ENCODE measurements around the gene BORCS5.

Gene BORCS5

DNA sequence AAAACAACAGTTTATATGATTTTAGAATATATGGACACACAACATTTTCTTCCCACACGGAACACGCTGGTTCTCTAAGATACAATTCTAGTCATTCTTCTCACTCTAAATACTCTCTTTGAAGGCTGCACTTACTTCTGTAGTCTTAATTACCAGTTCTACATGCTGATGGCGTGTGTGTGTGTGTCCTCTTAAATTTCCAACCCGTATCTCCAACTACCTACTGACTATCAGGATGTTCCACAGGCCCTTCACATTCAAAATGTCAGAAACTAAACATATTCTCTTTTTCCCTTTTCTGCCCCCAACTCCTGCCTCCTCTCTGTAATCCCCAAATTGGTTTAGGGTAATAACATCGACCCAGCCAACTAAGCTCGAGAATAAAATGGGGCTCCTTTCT is 130.6 kb downstream of the BORCS5 start:
- no peaks in the 10 kb centered on the region for H3K4me1 ChIP-seq (ENCODE audit: control insufficient read depth in 1 of 2, insufficient read depth in 2 of 2, low read length in 2 of 2)
- no peak overlapping the region for H2BK120ac ChIP-seq (ENCODE audit: insufficient read depth, low read length, poor library complexity)
- WGBS (ENCODE audit: extremely low coverage, insufficient coverage, insufficient read length): no CpG with 5 or more reads among the region's 6 CpGs

DNA sequence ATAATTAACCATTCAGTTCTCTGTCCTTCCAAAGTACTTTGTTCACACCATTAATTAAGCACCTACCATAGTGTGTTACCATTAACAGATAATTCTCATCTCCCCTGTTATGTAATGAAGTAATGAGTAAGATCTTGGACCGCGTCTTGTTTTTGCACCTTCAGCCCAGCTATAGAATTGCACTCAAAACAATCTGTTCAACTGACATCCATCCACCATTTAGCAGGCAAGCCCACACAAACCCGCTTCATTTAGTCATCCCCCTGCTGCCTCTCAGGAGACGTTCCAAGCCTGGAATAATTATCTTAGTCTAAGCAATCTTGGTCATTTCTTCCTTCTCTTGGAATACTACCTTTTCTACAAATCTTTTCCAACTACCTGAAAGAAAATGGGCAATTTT is 131.4 kb downstream of the BORCS5 start:
- Histone ChIP-seq H4K12ac (ENCODE audit: low read depth, low read length) (no peak overlapping the region), H3K14ac (ENCODE audit: low read length) (no peak overlapping the region), H3K36me3 (ENCODE audit: control insufficient read depth in 1 of 2, insufficient read depth in 2 of 2, low read length in 2 of 2) (peaks cover 2 to 5% of the 10 kb centered on the region in 2 experiments), H4K91ac (ENCODE audit: low read depth, low read length) (no peak overlapping the region), H3K23ac (ENCODE audit: low read length) (no peak overlapping the region), H3K9me3 (ENCODE audit: insufficient read depth, low read depth, low read length) (no peaks in the 10 kb centered on the region), H2AK5ac (ENCODE audit: low read length) (no peak overlapping the region), H3K4me2 (ENCODE audit: low read length) (no peak overlapping the region), H3K4me3 (ENCODE audit: low read depth, low read length) (no peak overlapping the region), H3K27ac (ENCODE audit: low read depth, low read length) (no peak overlapping the region), H3K4me1 (ENCODE audit: control insufficient read depth in 1 of 2, insufficient read depth in 2 of 2, low read length in 2 of 2) (no peaks in the 10 kb centered on the region), H3K27me3 (ENCODE audit: insufficient read depth, low read length) (no peaks in the 10 kb centered on the region), H3K9ac (ENCODE audit: low read length) (no peak overlapping the region), H2AFZ (ENCODE audit: insufficient read depth, low read length, poor library complexity) (no peak overlapping the region), H2BK120ac (ENCODE audit: insufficient read depth, low read length, poor library complexity) (no peak overlapping the region), H3K79me2 (ENCODE audit: control insufficient read depth, insufficient read depth, low read length, poor library complexity) (no peaks in the 10 kb centered on the region), H2BK5ac (ENCODE audit: low read depth, low read length, poor library complexity) (no peak overlapping the region), H3K79me1 (ENCODE audit: low read length) (no peaks in the 10 kb centered on the region), H3K4ac (ENCODE audit: low read depth, low read length) (no peak overlapping the region), H2BK12ac (ENCODE audit: low read length) (no peak overlapping the region), H4K8ac (ENCODE audit: low read depth, low read length) (no peak overlapping the region), H3K18ac (ENCODE audit: low read length) (no peak overlapping the region)
- DNase-seq: no peak
- WGBS (ENCODE audit: extremely low coverage, insufficient coverage, insufficient read length): no CpG with 5 or more reads among the region's 4 CpGs

More for the DNA sequence above, 130.6 kb downstream of the BORCS5 start:
- H2AK5ac ChIP-seq (ENCODE audit: low read length): no peak overlapping the region
- no peak overlapping the region for H4K91ac ChIP-seq (ENCODE audit: low read depth, low read length)
- no peaks in the 10 kb centered on the region for H3K79me2 ChIP-seq (ENCODE audit: control insufficient read depth, insufficient read depth, low read length, poor library complexity)
- peaks cover 2 to 5% of the 10 kb centered on the region in 2 experiments for H3K36me3 ChIP-seq (ENCODE audit: control insufficient read depth in 1 of 2, insufficient read depth in 2 of 2, low read length in 2 of 2)
- DNase-seq: no peak
- no peak overlapping the region for H4K12ac ChIP-seq (ENCODE audit: low read depth, low read length)
- H3K14ac ChIP-seq (ENCODE audit: low read length): no peak overlapping the region
- no peak overlapping the region for H4K8ac ChIP-seq (ENCODE audit: low read depth, low read length)
- no peak overlapping the region for H2AFZ ChIP-seq (ENCODE audit: insufficient read depth, low read length, poor library complexity)
- H3K27ac ChIP-seq (ENCODE audit: low read depth, low read length): no peak overlapping the region
- H3K27me3 ChIP-seq (ENCODE audit: insufficient read depth, low read length): no peaks in the 10 kb centered on the region
- no peak overlapping the region for H3K23ac ChIP-seq (ENCODE audit: low read length)
- H3K4me3 ChIP-seq (ENCODE audit: low read depth, low read length): no peak overlapping the region
- H3K9ac ChIP-seq (ENCODE audit: low read length): no peak overlapping the region
- H3K9me3 ChIP-seq (ENCODE audit: insufficient read depth, low read depth, low read length): no peaks in the 10 kb centered on the region
- no peak overlapping the region for H3K4me2 ChIP-seq (ENCODE audit: low read length)
- no peak overlapping the region for H3K4ac ChIP-seq (ENCODE audit: low read depth, low read length)
- no peak overlapping the region for H2BK12ac ChIP-seq (ENCODE audit: low read length)
- no peak overlapping the region for H3K18ac ChIP-seq (ENCODE audit: low read length)
- H2BK5ac ChIP-seq (ENCODE audit: low read depth, low read length, poor library complexity): no peak overlapping the region
- H3K79me1 ChIP-seq (ENCODE audit: low read length): no peaks in the 10 kb centered on the region

DNA sequence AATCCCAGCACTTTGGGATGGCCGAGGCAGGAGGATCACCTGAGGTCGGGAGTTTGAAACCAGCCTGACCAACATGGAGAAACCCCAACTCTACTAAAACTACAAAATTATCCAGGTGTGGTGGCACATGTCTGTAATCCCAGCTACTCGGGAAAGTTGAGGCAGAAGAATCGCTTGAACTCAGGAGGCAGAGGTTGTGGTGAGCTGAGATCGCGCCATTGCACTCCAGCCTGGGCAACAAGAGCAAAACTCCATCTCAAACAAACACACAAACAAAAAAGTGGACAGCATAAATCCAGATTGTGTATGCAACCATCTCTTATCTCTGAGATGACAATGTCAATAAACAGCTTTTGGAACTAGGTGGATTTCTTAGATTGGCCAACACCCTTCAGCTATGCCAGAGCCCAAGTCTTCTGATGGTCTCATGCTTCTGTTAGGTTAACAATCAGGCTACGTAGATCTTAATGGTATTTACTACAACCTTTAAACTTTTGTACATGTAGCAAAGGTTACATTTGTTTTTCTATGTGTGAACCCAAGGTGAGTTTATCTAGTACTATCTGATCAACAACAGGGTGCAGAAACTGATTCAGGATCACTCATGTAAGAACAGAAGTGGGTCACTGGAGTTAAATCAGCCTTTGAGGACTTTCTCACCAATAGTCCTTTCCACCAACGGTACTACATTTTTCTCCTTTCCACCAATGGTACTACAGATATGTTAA is 132.1 kb downstream of the BORCS5 start:
- H3K14ac ChIP-seq (ENCODE audit: low read length): no peak overlapping the region
- no peak for DNase-seq
- H3K9ac ChIP-seq (ENCODE audit: low read length): no peak overlapping the region
- no peak overlapping the region for H3K4ac ChIP-seq (ENCODE audit: low read depth, low read length)
- no peak overlapping the region for H4K8ac ChIP-seq (ENCODE audit: low read depth, low read length)
- no peaks in the 10 kb centered on the region for H3K9me3 ChIP-seq (ENCODE audit: insufficient read depth, low read depth, low read length)
- H3K4me3 ChIP-seq (ENCODE audit: low read depth, low read length): no peak overlapping the region
- H2AK5ac ChIP-seq (ENCODE audit: low read length): no peak overlapping the region
- H3K79me2 ChIP-seq (ENCODE audit: control insufficient read depth, insufficient read depth, low read length, poor library complexity): no peaks in the 10 kb centered on the region
- H4K91ac ChIP-seq (ENCODE audit: low read depth, low read length): no peak overlapping the region
- no peaks in the 10 kb centered on the region for H3K27me3 ChIP-seq (ENCODE audit: insufficient read depth, low read length)
- no peak overlapping the region for H3K18ac ChIP-seq (ENCODE audit: low read length)
- H3K4me1 ChIP-seq (ENCODE audit: control insufficient read depth in 1 of 2, insufficient read depth in 2 of 2, low read length in 2 of 2): no peaks in the 10 kb centered on the region
- H2BK5ac ChIP-seq (ENCODE audit: low read depth, low read length, poor library complexity): no peak overlapping the region
- no peak overlapping the region for H2AFZ ChIP-seq (ENCODE audit: insufficient read depth, low read length, poor library complexity)
- no peak overlapping the region for H4K12ac ChIP-seq (ENCODE audit: low read depth, low read length)
- H3K79me1 ChIP-seq (ENCODE audit: low read length): no peaks in the 10 kb centered on the region
- H3K23ac ChIP-seq (ENCODE audit: low read length): no peak overlapping the region
- no peak overlapping the region for H3K27ac ChIP-seq (ENCODE audit: low read depth, low read length)
- no peak overlapping the region for H2BK12ac ChIP-seq (ENCODE audit: low read length)
- peaks cover 2 to 3% of the 10 kb centered on the region in 2 experiments for H3K36me3 ChIP-seq (ENCODE audit: control insufficient read depth in 1 of 2, insufficient read depth in 2 of 2, low read length in 2 of 2)
- WGBS (ENCODE audit: extremely low coverage, insufficient coverage, insufficient read length): no CpG with 5 or more reads among the region's 8 CpGs
- no peak overlapping the region for H3K4me2 ChIP-seq (ENCODE audit: low read length)
- no peak overlapping the region for H2BK120ac ChIP-seq (ENCODE audit: insufficient read depth, low read length, poor library complexity)

GRCh38 chr12:12491606-12492005 is 134.7 kb downstream of the BORCS5 start:
- H2BK120ac ChIP-seq (ENCODE audit: insufficient read depth, low read length, poor library complexity): no peak overlapping the region
- H3K14ac ChIP-seq (ENCODE audit: low read length): no peak overlapping the region
- H2AK5ac ChIP-seq (ENCODE audit: low read length): no peak overlapping the region
- H2BK5ac ChIP-seq (ENCODE audit: low read depth, low read length, poor library complexity): no peak overlapping the region
- H3K79me2 ChIP-seq (ENCODE audit: control insufficient read depth, insufficient read depth, low read length, poor library complexity): no peaks in the 10 kb centered on the region
- H4K8ac ChIP-seq (ENCODE audit: low read depth, low read length): no peak overlapping the region
- no peak overlapping the region for H3K4me3 ChIP-seq (ENCODE audit: low read depth, low read length)
- no peak overlapping the region for H3K4me2 ChIP-seq (ENCODE audit: low read length)
- H3K9me3 ChIP-seq (ENCODE audit: insufficient read depth, low read depth, low read length): no peaks in the 10 kb centered on the region
- no peak overlapping the region for H3K27ac ChIP-seq (ENCODE audit: low read depth, low read length)
- H4K91ac ChIP-seq (ENCODE audit: low read depth, low read length): no peak overlapping the region
- no peaks in the 10 kb centered on the region for H3K27me3 ChIP-seq (ENCODE audit: insufficient read depth, low read length)
- H4K12ac ChIP-seq (ENCODE audit: low read depth, low read length): no peak overlapping the region
- H3K4ac ChIP-seq (ENCODE audit: low read depth, low read length): no peak overlapping the region
- no peak overlapping the region for H3K18ac ChIP-seq (ENCODE audit: low read length)
- no peak for DNase-seq
- H3K9ac ChIP-seq (ENCODE audit: low read length): no peak overlapping the region
- no peak overlapping the region for H2AFZ ChIP-seq (ENCODE audit: insufficient read depth, low read length, poor library complexity)
- no peaks in the 10 kb centered on the region for H3K36me3 ChIP-seq (ENCODE audit: control insufficient read depth in 1 of 2, insufficient read depth in 2 of 2, low read length in 2 of 2)
- no peaks in the 10 kb centered on the region for H3K79me1 ChIP-seq (ENCODE audit: low read length)
- no peak overlapping the region for H2BK12ac ChIP-seq (ENCODE audit: low read length)
- no peaks in the 10 kb centered on the region for H3K4me1 ChIP-seq (ENCODE audit: control insufficient read depth in 1 of 2, insufficient read depth in 2 of 2, low read length in 2 of 2)
- no peak overlapping the region for H3K23ac ChIP-seq (ENCODE audit: low read length)

Data from trophoblast cell (in vitro differentiated cells and primary cell).